GM12878 (cell line): ENCODE measurements around the gene PTPRC. TPM values are rescaled to one million over a fixed set of nuclear protein-coding genes. Genes with fewer than 3 reads are reported as not detected.

Experiments used
- ATF3 ChIP-seq: IDR thresholded peaks from 2 replicates; pipeline ENCODE4 v1.6.1; 2011; ENCODE audit warnings: low read depth, mild to moderate bottlenecking, low read length, moderate library complexity, borderline replicate concordance; ENCODE audit errors: extremely low read depth
- ATF7 ChIP-seq: fragments of 450-650 bp; IDR thresholded peaks from 2 replicates; pipeline ENCODE4 v1.6.1; 2016; ENCODE audit warnings: low read depth, mild to moderate bottlenecking
- CUX1 ChIP-seq: IDR thresholded peaks from 2 replicates; pipeline ENCODE4 v1.6.1; 2012; ENCODE audit warnings: improper control_type of control experiment, low read depth, low read length; ENCODE audit not compliant: insufficient replicate concordance
- DPF2 ChIP-seq: fragments of 450-650 bp; IDR thresholded peaks from 2 replicates; pipeline ENCODE4 v1.6.1; 2017; ENCODE audit warnings: mild to moderate bottlenecking
- EED ChIP-seq: sonication (generic); IDR thresholded peaks from 2 replicates; pipeline ENCODE4 v1.6.1; 2016; ENCODE audit warnings: antibody characterized with exemption, low read depth
- HDGF ChIP-seq: fragments of 450-650 bp; IDR thresholded peaks from 2 replicates; pipeline ENCODE4 v1.6.1; 2016; ENCODE audit warnings: antibody characterized with exemption
- KAT2A ChIP-seq: conservative IDR thresholded peaks from 2 replicates; pipeline ENCODE4 v1.6.1; 2011; ENCODE audit warnings: low read depth, low read length; ENCODE audit not compliant: control insufficient read depth
- MTA3 ChIP-seq: IDR thresholded peaks from 2 replicates; pipeline ENCODE4 v1.6.1; 2012; ENCODE audit warnings: low read length, inconsistent platforms, borderline replicate concordance
- NFIC ChIP-seq: IDR thresholded peaks from 2 replicates; pipeline ENCODE4 v1.6.1; 2012; ENCODE audit warnings: low read depth, mild to moderate bottlenecking, inconsistent platforms, low read length, moderate library complexity
- POLR2AphosphoS2 ChIP-seq: IDR thresholded peaks from 2 replicates; pipeline ENCODE4 v1.6.1; 2011; ENCODE audit warnings: low read depth, mild to moderate bottlenecking, low read length, improper control_type of control experiment, moderate library complexity
- SMAD1 ChIP-seq: fragments of 450-650 bp; IDR thresholded peaks from 2 replicates; pipeline ENCODE4 v1.6.1; 2018; ENCODE audit warnings: mild to moderate bottlenecking, low read depth; ENCODE audit not compliant: partially characterized antibody
- SPI1 ChIP-seq: IDR thresholded peaks from 2 replicates; pipeline ENCODE4 v1.6.1; 2011; ENCODE audit warnings: low read depth, mild to moderate bottlenecking, low read length, moderate library complexity, borderline replicate concordance; ENCODE audit not compliant: insufficient read depth
- YY1 ChIP-seq: IDR thresholded peaks from 2 replicates; pipeline ENCODE4 v1.6.1; 2011; ENCODE audit warnings: low read depth, mild to moderate bottlenecking, low read length
- ZNF384 ChIP-seq: IDR thresholded peaks from 2 replicates; pipeline ENCODE4 v1.6.1; 2012; ENCODE audit warnings: low read depth, mild to moderate bottlenecking, low read length, improper control_type of control experiment, borderline replicate concordance
- ZNF622 ChIP-seq: fragments of 450-650 bp; IDR thresholded peaks from 2 replicates; pipeline ENCODE4 v1.6.1; 2017; ENCODE audit warnings: mild to moderate bottlenecking, inconsistent platforms
- polyA plus RNA-seq, 11 experiments: library from polyadenylated mRNA; depleted of rRNA in 4 of 11; unstranded in 6 of 11; stranded (reverse) in 5 of 11; fragments of >200 nt; fragmentation: Nextera tagmentation in 4 of 11; fragmentation: Illumina TruSeq in 1 of 11; extraction: Ambion mirVana in 4 of 11; extraction: Trizol in 1 of 11; gene quantifications; 1 replicate in 1 of 11; 2 replicates in 10 of 11; pipeline versions ENCODE4 v1.2.1 to v1.2.3, GENCODE V29; 2011 to 2016; ENCODE audit warnings: inconsistent platforms in 2 of 11, missing spikeins in 2 of 11, low read depth in 1 of 11
- total RNA-seq, 4 experiments: library from RNA; depleted of rRNA in 3 of 4; stranded (reverse); fragments of >200 nt in 3 of 4; fragmentation: Illumina TruSeq in 1 of 4; extraction: Trizol in 1 of 4; gene quantifications; 2 replicates each; pipeline versions ENCODE4 v1.2.1 to v1.2.3, GENCODE V29; 2013 to 2021
- TF ChIP-seq, protein P1 (sequence below): IDR thresholded peaks from 2 replicates; pipeline ENCODE4 v1.6.1; 2011; ENCODE audit warnings: borderline replicate concordance, low read depth, mild to moderate bottlenecking, moderate library complexity, low read length; ENCODE audit not compliant: insufficient read depth, poor library complexity, severe bottlenecking
- TF ChIP-seq, protein P2 (sequence below): fragments of 450-650 bp; IDR thresholded peaks from 2 replicates; pipeline ENCODE4 v1.6.1; 2017; ENCODE audit warnings: low read depth, mild to moderate bottlenecking, moderate library complexity
- TF ChIP-seq, protein P3 (sequence below): IDR thresholded peaks from 2 replicates; pipeline ENCODE4 v1.6.1; 2011; ENCODE audit warnings: mild to moderate bottlenecking, low read depth, low read length, moderate library complexity; ENCODE audit not compliant: insufficient replicate concordance

PTPRC gene
- total and polyA plus RNA-seq, 10 of the 15 experiments (the other 5 are each of a cell fraction or from before 2014, with no cell fraction given), result 72.9 to 221 (median 118) TPM

DNA sequence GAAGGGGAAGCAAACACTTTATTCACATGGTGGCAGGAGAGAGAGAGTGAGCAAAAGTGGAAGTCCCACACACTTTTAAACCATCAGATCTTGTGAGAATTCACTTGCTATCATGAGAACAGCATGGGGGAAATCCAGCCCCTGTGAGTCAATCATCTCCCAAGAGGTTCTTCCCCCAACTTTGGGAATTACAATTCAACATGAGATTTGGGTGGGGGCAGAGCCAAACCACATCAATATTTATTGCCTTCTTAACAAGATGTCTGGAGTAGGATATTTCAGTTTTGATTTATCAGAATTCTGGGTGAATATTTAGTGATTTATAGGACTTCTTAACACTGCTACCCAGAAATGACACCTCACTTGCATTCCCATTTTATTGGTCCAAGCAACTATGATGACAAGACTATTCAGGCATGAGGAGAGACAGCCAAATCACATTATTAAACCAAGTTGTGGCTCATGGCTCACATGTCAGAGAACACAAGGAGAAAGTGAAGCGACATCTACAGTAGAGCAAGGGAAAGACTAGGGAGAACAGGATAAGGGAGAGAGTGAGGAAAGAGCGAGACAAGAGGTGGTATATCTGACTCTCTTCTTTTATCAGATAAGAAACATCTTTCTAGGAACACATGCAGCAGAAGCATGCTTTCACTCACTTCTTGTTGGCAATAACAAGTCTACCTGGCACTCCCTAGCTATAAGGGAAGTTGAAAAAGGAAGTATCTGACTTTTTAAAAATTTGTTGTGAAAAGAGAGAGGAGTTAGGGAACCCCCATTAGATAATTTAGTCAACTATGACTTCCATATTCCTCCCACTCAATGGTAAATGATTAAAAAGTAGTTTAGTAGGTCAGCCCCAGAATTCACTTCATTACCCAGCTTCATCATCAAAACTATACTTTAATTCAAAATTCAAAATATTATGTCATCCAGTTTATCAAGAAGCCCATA is 36.6 kb upstream of the PTPRC start (continued):
- TF ChIP-seq SMAD1, result no peak
- peak; percentile 59 for TF ChIP-seq ATF7
- TF ChIP-seq ATF3, result no peak
- TF ChIP-seq, protein P1, sequence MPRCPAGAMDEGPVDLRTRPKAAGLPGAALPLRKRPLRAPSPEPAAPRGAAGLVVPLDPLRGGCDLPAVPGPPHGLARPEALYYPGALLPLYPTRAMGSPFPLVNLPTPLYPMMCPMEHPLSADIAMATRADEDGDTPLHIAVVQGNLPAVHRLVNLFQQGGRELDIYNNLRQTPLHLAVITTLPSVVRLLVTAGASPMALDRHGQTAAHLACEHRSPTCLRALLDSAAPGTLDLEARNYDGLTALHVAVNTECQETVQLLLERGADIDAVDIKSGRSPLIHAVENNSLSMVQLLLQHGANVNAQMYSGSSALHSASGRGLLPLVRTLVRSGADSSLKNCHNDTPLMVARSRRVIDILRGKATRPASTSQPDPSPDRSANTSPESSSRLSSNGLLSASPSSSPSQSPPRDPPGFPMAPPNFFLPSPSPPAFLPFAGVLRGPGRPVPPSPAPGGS, result peak; percentile 95
- TF ChIP-seq ZNF384, result no peak
- TF ChIP-seq YY1, result peak; percentile 41; the same call in 1 of the 2 replicates
- peak; percentile 29; the same call in 1 of the 2 replicates for TF ChIP-seq SPI1
- peak; percentile 60; the same call in 1 of the 2 replicates for TF ChIP-seq NFIC
- no peak for TF ChIP-seq MTA3
- TF ChIP-seq EED, result peak; percentile 73
- TF ChIP-seq, protein P2, sequence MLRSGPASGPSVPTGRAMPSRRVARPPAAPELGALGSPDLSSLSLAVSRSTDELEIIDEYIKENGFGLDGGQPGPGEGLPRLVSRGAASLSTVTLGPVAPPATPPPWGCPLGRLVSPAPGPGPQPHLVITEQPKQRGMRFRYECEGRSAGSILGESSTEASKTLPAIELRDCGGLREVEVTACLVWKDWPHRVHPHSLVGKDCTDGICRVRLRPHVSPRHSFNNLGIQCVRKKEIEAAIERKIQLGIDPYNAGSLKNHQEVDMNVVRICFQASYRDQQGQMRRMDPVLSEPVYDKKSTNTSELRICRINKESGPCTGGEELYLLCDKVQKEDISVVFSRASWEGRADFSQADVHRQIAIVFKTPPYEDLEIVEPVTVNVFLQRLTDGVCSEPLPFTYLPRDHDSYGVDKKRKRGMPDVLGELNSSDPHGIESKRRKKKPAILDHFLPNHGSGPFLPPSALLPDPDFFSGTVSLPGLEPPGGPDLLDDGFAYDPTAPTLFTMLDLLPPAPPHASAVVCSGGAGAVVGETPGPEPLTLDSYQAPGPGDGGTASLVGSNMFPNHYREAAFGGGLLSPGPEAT, result peak; percentile 79; the same call in 1 of the 2 replicates
- peak; percentile 65; the same call in 1 of the 2 replicates for TF ChIP-seq HDGF
- TF ChIP-seq ZNF622, result no peak
- TF ChIP-seq DPF2, result peak; percentile 50; the same call in 1 of the 2 replicates
- TF ChIP-seq, protein P3, sequence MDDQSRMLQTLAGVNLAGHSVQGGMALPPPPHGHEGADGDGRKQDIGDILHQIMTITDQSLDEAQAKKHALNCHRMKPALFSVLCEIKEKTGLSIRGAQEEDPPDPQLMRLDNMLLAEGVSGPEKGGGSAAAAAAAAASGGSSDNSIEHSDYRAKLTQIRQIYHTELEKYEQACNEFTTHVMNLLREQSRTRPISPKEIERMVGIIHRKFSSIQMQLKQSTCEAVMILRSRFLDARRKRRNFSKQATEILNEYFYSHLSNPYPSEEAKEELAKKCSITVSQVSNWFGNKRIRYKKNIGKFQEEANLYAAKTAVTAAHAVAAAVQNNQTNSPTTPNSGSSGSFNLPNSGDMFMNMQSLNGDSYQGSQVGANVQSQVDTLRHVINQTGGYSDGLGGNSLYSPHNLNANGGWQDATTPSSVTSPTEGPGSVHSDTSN, result no peak
- no peak for TF ChIP-seq POLR2AphosphoS2
- peak; percentile 62 for TF ChIP-seq CUX1
- TF ChIP-seq KAT2A, result no peak
